ENCODE measurements around the gene CES3. TPM values are rescaled to one million over a fixed set of nuclear protein-coding genes. Genes with fewer than 3 reads are reported as not detected.

CES3 gene
- total and polyA plus RNA-seq, 4 donors: 0.19 to 28.3 (median 12.5) TPM

DNA sequence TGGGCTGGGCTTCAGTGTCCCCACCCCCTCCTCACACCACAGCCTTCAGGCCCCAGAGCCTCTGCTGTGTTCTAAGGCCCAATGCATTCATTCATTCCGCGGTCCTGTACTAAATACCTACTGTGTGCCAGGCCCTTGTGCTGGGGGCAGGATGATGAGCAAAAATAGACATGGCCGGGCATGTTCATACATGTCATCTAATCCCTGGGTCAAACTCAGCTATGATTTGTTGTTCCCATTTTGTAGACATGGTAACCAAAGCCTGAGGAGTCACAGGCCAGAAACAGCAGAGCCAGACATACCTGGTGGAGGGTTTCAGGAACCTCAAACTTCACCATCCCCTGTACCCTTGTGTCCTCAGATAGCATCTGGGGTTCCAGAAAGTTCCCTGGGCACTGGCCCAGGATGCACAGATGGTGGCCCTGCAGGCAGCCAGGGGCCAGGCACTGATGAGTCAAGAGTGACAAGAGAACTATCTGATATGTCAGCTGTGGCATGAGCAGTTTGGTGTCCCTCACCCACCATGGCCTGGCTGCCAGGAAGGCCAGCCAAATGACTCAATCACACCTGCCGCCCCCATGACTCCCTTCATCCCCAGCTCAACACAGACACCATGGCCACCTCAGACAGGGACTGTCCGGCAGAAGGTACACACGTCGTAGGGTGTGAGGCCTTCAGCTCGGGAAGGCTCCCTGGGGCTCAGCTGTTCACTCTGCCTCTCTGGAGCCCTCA, 33.0 kb upstream of the CES3 start:
- no peak for TF ChIP-seq EGR1 (IDR thresholded peaks at IDR 0.05; ENCODE audit: low read depth in 2 of 2)
- no peak for TF ChIP-seq HNF4A (conservative IDR thresholded peaks at IDR 0.05)
- no peak for TF ChIP-seq FOXA1 (IDR thresholded peaks at IDR 0.05)
- no peak for TF ChIP-seq FOXA2 (IDR thresholded peaks at IDR 0.05)
- TF ChIP-seq RAD21 (IDR thresholded peaks at IDR 0.05): no peak
- TF ChIP-seq, protein P1, sequence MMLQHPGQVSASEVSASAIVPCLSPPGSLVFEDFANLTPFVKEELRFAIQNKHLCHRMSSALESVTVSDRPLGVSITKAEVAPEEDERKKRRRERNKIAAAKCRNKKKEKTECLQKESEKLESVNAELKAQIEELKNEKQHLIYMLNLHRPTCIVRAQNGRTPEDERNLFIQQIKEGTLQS (IDR thresholded peaks at IDR 0.05): no peak
- TF ChIP-seq, protein P2, sequence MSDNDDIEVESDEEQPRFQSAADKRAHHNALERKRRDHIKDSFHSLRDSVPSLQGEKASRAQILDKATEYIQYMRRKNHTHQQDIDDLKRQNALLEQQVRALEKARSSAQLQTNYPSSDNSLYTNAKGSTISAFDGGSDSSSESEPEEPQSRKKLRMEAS (IDR thresholded peaks at IDR 0.05): no peak
- no peak for TF ChIP-seq YY1 (IDR thresholded peaks at IDR 0.05)
- no peak for TF ChIP-seq GABPA (IDR thresholded peaks at IDR 0.05 in 1 of 2, conservative IDR thresholded peaks at IDR 0.05 in 1 of 2)
- TF ChIP-seq SP1 (IDR thresholded peaks at IDR 0.05): no peak
- no peak for TF ChIP-seq RXRA (IDR thresholded peaks at IDR 0.05)
- TF ChIP-seq TAF1 (conservative IDR thresholded peaks at IDR 0.05): no peak
- TF ChIP-seq HNF4G (IDR thresholded peaks at IDR 0.05): no peak
- TF ChIP-seq, protein P3, sequence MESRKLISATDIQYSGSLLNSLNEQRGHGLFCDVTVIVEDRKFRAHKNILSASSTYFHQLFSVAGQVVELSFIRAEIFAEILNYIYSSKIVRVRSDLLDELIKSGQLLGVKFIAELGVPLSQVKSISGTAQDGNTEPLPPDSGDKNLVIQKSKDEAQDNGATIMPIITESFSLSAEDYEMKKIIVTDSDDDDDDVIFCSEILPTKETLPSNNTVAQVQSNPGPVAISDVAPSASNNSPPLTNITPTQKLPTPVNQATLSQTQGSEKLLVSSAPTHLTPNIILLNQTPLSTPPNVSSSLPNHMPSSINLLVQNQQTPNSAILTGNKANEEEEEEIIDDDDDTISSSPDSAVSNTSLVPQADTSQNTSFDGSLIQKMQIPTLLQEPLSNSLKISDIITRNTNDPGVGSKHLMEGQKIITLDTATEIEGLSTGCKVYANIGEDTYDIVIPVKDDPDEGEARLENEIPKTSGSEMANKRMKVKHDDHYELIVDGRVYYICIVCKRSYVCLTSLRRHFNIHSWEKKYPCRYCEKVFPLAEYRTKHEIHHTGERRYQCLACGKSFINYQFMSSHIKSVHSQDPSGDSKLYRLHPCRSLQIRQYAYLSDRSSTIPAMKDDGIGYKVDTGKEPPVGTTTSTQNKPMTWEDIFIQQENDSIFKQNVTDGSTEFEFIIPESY (IDR thresholded peaks at IDR 0.05): no peak
- TF ChIP-seq, protein P4, sequence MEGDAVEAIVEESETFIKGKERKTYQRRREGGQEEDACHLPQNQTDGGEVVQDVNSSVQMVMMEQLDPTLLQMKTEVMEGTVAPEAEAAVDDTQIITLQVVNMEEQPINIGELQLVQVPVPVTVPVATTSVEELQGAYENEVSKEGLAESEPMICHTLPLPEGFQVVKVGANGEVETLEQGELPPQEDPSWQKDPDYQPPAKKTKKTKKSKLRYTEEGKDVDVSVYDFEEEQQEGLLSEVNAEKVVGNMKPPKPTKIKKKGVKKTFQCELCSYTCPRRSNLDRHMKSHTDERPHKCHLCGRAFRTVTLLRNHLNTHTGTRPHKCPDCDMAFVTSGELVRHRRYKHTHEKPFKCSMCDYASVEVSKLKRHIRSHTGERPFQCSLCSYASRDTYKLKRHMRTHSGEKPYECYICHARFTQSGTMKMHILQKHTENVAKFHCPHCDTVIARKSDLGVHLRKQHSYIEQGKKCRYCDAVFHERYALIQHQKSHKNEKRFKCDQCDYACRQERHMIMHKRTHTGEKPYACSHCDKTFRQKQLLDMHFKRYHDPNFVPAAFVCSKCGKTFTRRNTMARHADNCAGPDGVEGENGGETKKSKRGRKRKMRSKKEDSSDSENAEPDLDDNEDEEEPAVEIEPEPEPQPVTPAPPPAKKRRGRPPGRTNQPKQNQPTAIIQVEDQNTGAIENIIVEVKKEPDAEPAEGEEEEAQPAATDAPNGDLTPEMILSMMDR (IDR thresholded peaks at IDR 0.05; ENCODE audit: low read depth, low read length, missing input control): no peak
- H3K4me1 ChIP-seq (ENCODE audit: control insufficient read depth in 4 of 4, insufficient read depth in 4 of 4, low read length in 3 of 4): peaks cover 5 to 25% (median 14%) of the 10 kb centered on the region in 4 donors
- DNase-seq (ENCODE audit: low spot score): no peak
- no peaks in the 10 kb centered on the region for H3K27me3 ChIP-seq (ENCODE audit: control insufficient read depth in 4 of 4, insufficient read depth in 4 of 4, low read length in 3 of 4)
- 93% methylated on average over 8 of the region's 8 CpGs for WGBS
- no peaks in the 10 kb centered on the region for H3K9me3 ChIP-seq (ENCODE audit: control insufficient read depth in 4 of 4, low read length in 3 of 4)
- H3K27ac ChIP-seq (ENCODE audit: low read depth in 1 of 2, low read length in 2 of 2): no peak overlapping the region
- no peaks in the 10 kb centered on the region for H3K36me3 ChIP-seq (ENCODE audit: control insufficient read depth in 4 of 4, insufficient read depth in 3 of 4, low read depth in 1 of 4, low read length in 3 of 4)
- no peak overlapping the region for H3K9ac ChIP-seq (ENCODE audit: low read depth in 1 of 2, low read length in 2 of 2)
- H3K4me3 ChIP-seq (ENCODE audit: low read depth in 1 of 3, low read length in 3 of 3): no peak overlapping the region

- Histone ChIP-seq H3K36me3 (ENCODE audit: control insufficient read depth in 4 of 4, insufficient read depth in 3 of 4, low read depth in 1 of 4, low read length in 3 of 4) (no peaks in the 10 kb centered on the region), H3K9me3 (ENCODE audit: control insufficient read depth in 4 of 4, low read length in 3 of 4) (no peaks in the 10 kb centered on the region), H3K4me1 (ENCODE audit: control insufficient read depth in 4 of 4, insufficient read depth in 4 of 4, low read length in 3 of 4) (peaks cover 5 to 30% (median 21%) of the 10 kb centered on the region in 4 donors), H3K4me3 (ENCODE audit: low read depth in 1 of 3, low read length in 3 of 3) (no peak overlapping the region), H3K27me3 (ENCODE audit: control insufficient read depth in 4 of 4, insufficient read depth in 4 of 4, low read length in 3 of 4) (no peaks in the 10 kb centered on the region), H3K27ac (ENCODE audit: low read depth in 1 of 2, low read length in 2 of 2) (no peak overlapping the region), H3K9ac (ENCODE audit: low read depth in 1 of 2, low read length in 2 of 2) (no peak overlapping the region)
- TF ChIP-seq RAD21 (IDR thresholded peaks at IDR 0.05): peak in 1 of 2 donors; percentile 46
- TF ChIP-seq, protein P4 (IDR thresholded peaks at IDR 0.05; ENCODE audit: low read depth, low read length, missing input control): peak; percentile 24
- TF ChIP-seq GABPA (IDR thresholded peaks at IDR 0.05 in 1 of 2, conservative IDR thresholded peaks at IDR 0.05 in 1 of 2): no peak
- DNase-seq (ENCODE audit: low spot score): no peak
- WGBS: 87% methylated on average over 10 of the region's 10 CpGs
These were observed 32.2 kb upstream of the CES3 start for GRCh38 chr16:66928702-66929388.
